Measurements from ENCODE around the gene MYOD1.

DNA sequence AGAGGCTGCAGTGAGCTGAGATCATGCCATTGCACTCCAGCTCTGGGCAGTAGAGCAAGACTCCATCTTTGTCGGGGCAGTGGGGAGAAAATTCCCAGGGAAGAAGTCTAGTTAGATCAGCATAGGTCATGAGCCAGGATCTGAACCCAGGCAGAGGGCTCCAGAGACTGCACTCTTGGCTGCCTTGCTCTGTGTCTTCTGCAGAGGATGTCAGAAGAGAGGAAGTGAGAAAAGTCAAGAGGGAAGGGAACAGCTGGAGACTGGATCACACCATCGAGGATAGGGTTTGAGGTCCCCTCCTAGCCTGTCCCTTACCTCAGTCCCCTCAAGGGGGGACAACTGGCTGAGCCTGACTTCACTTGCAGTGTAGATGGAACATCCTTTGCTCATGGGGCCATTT, 5.8 kb downstream of the MYOD1 start:
- no peak for TF ChIP-seq CTCF (conservative IDR thresholded peaks at IDR 0.05; ENCODE audit: low read depth, low read length)
- no peak for TF ChIP-seq EZH2phosphoT487 (IDR thresholded peaks at IDR 0.05; ENCODE audit: borderline replicate concordance, low read length)

Measured in PC-3 (cell line).